Measurements from ENCODE around the gene YWHAE.

Gene YWHAE

DNA sequence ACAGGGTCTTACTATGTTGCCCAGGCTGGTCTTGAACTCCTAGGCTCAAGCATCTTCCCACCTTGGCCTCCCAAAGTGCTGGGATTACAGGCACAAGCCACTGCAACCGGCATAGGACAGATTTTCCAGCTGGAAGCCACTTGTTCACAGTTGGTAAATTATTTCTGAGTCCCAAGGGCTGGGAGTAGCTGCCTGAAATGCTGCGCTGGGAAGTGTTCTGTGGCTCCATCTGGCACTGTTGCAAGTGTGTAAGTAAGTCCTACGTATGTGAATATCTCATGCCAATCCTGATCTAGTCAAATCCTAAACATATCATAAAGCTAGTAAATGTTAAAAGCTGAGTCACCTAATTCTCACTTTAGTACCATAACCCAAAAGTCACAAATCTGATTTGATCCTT lies 48.1 kb downstream of the YWHAE start:
- no peaks in the 10 kb centered on the region for H3F3A ChIP-seq (ENCODE audit: insufficient read depth, low read length)
- no peaks in the 10 kb centered on the region for H3K4me1 ChIP-seq (ENCODE audit: insufficient read depth, low read length, severe bottlenecking)
- H3K9me3 ChIP-seq (ENCODE audit: low read length), result no peaks in the 10 kb centered on the region
- no peak overlapping the region for H3K9ac ChIP-seq (ENCODE audit: low read length)
- no peak overlapping the region for H3K27ac ChIP-seq (ENCODE audit: low read depth, low read length, poor library complexity, severe bottlenecking)
- H3K36me3 ChIP-seq (ENCODE audit: insufficient read depth, low read length), result peaks cover 91% of the 10 kb centered on the region
- no peaks in the 10 kb centered on the region for H4K20me1 ChIP-seq (ENCODE audit: insufficient read depth, low read length)
- H3K9me2 ChIP-seq (ENCODE audit: low read depth, low read length), result no peaks in the 10 kb centered on the region
- H3K27me3 ChIP-seq (ENCODE audit: insufficient read depth, low read length), result no peaks in the 10 kb centered on the region
- TF ChIP-seq, protein P1, sequence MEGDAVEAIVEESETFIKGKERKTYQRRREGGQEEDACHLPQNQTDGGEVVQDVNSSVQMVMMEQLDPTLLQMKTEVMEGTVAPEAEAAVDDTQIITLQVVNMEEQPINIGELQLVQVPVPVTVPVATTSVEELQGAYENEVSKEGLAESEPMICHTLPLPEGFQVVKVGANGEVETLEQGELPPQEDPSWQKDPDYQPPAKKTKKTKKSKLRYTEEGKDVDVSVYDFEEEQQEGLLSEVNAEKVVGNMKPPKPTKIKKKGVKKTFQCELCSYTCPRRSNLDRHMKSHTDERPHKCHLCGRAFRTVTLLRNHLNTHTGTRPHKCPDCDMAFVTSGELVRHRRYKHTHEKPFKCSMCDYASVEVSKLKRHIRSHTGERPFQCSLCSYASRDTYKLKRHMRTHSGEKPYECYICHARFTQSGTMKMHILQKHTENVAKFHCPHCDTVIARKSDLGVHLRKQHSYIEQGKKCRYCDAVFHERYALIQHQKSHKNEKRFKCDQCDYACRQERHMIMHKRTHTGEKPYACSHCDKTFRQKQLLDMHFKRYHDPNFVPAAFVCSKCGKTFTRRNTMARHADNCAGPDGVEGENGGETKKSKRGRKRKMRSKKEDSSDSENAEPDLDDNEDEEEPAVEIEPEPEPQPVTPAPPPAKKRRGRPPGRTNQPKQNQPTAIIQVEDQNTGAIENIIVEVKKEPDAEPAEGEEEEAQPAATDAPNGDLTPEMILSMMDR (IDR thresholded peaks at IDR 0.05; ENCODE audit: low read length), result no peak
- TF ChIP-seq EZH2 (IDR thresholded peaks at IDR 0.05; ENCODE audit: borderline replicate concordance, low read length), result no peak
- H3K4me3 ChIP-seq (ENCODE audit: low read depth, low read length, poor library complexity, severe bottlenecking), result no peak overlapping the region
- 0 out of 2 replicates have a peak, but pooled peaks cover 4% of the 10 kb centered on the region for H3K79me2 ChIP-seq (ENCODE audit: insufficient read depth, low read length)
- H3K4me2 ChIP-seq (ENCODE audit: low read length), result no peak overlapping the region
- H2AFZ ChIP-seq (ENCODE audit: low read length), result no peak overlapping the region

DNA sequence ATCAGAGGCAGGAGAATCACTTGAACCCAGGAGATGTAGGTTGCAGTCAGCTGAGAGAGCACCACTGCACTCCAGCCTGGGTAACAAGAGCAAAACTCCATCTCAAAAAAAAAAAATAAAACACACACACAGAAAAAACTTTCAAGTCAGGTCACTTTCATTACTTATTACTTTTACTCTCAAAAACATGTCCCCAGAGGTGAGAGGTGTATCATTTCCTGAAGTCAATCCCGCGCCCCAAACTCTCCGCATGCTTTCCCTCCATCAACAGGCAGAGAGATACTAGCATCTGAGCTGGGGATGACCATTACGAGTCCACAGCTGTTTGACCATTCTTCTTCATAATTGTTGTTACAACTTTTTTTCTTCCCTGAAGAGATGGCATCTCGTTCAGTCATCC lies 48.7 kb downstream of the YWHAE start:
- Histone ChIP-seq H3K4me1 (ENCODE audit: insufficient read depth, low read length, severe bottlenecking) (no peaks in the 10 kb centered on the region), H3F3A (ENCODE audit: insufficient read depth, low read length) (no peaks in the 10 kb centered on the region), H4K20me1 (ENCODE audit: insufficient read depth, low read length) (no peaks in the 10 kb centered on the region), H3K4me2 (ENCODE audit: low read length) (no peak overlapping the region), H3K4me3 (ENCODE audit: low read depth, low read length, poor library complexity, severe bottlenecking) (no peak overlapping the region), H3K27me3 (ENCODE audit: insufficient read depth, low read length) (no peaks in the 10 kb centered on the region), H3K36me3 (ENCODE audit: insufficient read depth, low read length) (peaks cover 88% of the 10 kb centered on the region), H3K9me2 (ENCODE audit: low read depth, low read length) (no peaks in the 10 kb centered on the region), H2AFZ (ENCODE audit: low read length) (no peak overlapping the region), H3K9me3 (ENCODE audit: low read length) (no peaks in the 10 kb centered on the region), H3K79me2 (ENCODE audit: insufficient read depth, low read length) (0 out of 2 replicates have a peak, but pooled peaks cover 4% of the 10 kb centered on the region), H3K9ac (ENCODE audit: low read length) (no peak overlapping the region), H3K27ac (ENCODE audit: low read depth, low read length, poor library complexity, severe bottlenecking) (no peak overlapping the region)
- no peak for TF ChIP-seq EZH2 (IDR thresholded peaks at IDR 0.05; ENCODE audit: borderline replicate concordance, low read length)
- TF ChIP-seq, protein P1 (IDR thresholded peaks at IDR 0.05; ENCODE audit: low read length), result no peak

DNA sequence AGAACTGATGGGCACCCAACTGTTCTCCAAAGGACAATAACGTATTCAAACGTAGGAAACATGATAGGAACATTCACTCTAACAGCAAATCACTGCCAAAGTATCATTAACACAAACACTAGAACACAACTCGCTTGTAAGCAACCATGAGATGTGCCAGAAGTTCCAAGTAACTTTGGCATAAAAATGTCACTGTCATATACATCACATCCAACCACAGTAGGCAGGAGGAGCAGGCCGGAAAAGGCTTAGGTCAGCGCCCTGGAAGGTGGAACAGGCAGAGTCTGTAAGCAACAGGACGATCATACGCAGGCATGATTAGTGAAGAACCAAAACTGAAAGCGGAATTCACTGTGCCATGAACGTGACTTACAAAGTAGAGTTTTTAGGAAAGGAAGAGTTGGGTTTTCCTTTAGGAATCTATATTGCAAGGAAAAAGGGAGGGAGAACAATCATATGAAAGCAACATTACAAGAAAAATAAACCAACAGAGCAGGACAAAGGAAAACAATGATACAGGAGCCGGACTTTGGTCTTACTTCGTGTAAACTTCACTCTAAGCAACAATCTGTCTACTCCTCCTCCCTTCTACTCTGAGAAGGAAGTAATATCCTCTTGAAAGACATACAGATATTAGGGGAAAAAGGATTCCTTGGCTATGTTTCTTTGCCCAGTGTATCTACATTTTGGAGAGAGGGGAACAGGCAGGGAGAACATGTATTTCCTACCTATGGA lies 52.3 kb downstream of the YWHAE start:
- H3K79me2 ChIP-seq (ENCODE audit: insufficient read depth, low read length), result 0 out of 2 replicates have a peak, but pooled peaks cover 4% of the 10 kb centered on the region
- peaks cover 7% of the 10 kb centered on the region; the same call in 1 of the 2 replicates for H3F3A ChIP-seq (ENCODE audit: insufficient read depth, low read length)
- H3K9me3 ChIP-seq (ENCODE audit: low read length), result no peaks in the 10 kb centered on the region
- H3K36me3 ChIP-seq (ENCODE audit: insufficient read depth, low read length), result peaks cover 89% of the 10 kb centered on the region
- TF ChIP-seq EZH2 (IDR thresholded peaks at IDR 0.05; ENCODE audit: borderline replicate concordance, low read length), result no peak
- TF ChIP-seq, protein P1 (IDR thresholded peaks at IDR 0.05; ENCODE audit: low read length), result no peak
- no peak overlapping the region for H3K4me3 ChIP-seq (ENCODE audit: low read depth, low read length, poor library complexity, severe bottlenecking)
- H4K20me1 ChIP-seq (ENCODE audit: insufficient read depth, low read length), result peaks cover 3% of the 10 kb centered on the region; the same call in 1 of the 2 replicates
- H3K4me1 ChIP-seq (ENCODE audit: insufficient read depth, low read length, severe bottlenecking), result no peaks in the 10 kb centered on the region
- no peaks in the 10 kb centered on the region for H3K27me3 ChIP-seq (ENCODE audit: insufficient read depth, low read length)
- no peak overlapping the region for H2AFZ ChIP-seq (ENCODE audit: low read length)
- no peaks in the 10 kb centered on the region for H3K9me2 ChIP-seq (ENCODE audit: low read depth, low read length)
- H3K27ac ChIP-seq (ENCODE audit: low read depth, low read length, poor library complexity, severe bottlenecking), result no peak overlapping the region
- no peak overlapping the region for H3K9ac ChIP-seq (ENCODE audit: low read length)
- no peak overlapping the region for H3K4me2 ChIP-seq (ENCODE audit: low read length)

Data from OCI-LY1 (cell line).